CD4-positive, alpha-beta T cell treated with Interleukin-10 for 1 hour (primary cell): ENCODE results near the gene GPR87.

Experiments used
- DNase-seq: peaks from one replicate; pipeline ENCODE4 v3.0.0-alpha.2; 2020

GPR87 gene

GRCh38 chr3:151281671-151282324 lies 34.8 kb downstream of the GPR87 start:
- no peak for DNase-seq

DNA sequence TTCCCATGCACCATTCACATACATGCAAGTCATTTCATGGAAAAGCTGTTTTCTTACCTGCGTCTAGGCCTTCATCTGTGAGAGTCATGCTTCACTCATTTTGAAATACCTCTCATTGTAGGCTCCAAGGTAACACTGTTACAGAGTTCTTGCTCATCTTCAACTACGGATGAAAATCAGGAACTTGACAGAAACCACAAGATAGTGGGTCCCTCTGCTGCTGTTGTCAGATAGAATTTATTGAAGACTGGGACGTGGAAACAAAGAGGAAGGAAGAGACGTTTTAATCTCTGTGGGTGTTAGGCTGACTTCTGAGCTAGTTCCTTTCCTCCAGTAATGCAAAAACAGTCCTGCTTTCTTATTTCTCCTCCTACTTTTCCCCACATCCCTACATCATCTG lies 38.4 kb downstream of the GPR87 start, which contains the start of gene P2RY14:
TSS of gene P2RY14 (minus strand) at position 313 of the 400 bp plus-strand sequence. CDS start 64,226 bp downstream, outside the sequence.
- DNase-seq: peak; percentile 19

GRCh38 chr3:151276687-151277042 lies 40.0 kb downstream of the GPR87 start:
- peak; percentile 63 for DNase-seq

- DNase-seq: no peak
These were observed 40.5 kb downstream of the GPR87 start for GRCh38 chr3:151276038-151276686.

DNA sequence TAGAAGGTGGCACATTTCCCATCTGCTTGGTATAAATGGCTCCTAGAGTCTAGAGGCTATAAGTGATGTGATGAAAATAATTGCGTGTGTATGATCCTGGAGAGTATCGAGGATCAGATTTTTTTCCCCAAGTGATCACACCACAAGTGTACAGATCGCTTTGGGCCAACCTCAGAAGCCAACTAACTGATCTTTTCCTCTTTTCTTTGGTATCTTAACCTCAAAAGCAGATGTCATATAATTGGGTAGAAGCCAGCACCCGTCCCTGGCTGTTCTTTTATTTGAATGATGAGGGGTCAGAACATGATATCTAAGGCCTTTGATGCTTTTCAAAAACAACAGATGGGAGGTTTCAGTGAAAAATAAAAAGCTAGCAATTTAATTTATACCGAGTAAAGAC lies 41.5 kb downstream of the GPR87 start:
- DNase-seq: no peak

GRCh38 chr3:151269631-151270030 lies 47.0 kb downstream of the GPR87 start:
- no peak for DNase-seq

DNA sequence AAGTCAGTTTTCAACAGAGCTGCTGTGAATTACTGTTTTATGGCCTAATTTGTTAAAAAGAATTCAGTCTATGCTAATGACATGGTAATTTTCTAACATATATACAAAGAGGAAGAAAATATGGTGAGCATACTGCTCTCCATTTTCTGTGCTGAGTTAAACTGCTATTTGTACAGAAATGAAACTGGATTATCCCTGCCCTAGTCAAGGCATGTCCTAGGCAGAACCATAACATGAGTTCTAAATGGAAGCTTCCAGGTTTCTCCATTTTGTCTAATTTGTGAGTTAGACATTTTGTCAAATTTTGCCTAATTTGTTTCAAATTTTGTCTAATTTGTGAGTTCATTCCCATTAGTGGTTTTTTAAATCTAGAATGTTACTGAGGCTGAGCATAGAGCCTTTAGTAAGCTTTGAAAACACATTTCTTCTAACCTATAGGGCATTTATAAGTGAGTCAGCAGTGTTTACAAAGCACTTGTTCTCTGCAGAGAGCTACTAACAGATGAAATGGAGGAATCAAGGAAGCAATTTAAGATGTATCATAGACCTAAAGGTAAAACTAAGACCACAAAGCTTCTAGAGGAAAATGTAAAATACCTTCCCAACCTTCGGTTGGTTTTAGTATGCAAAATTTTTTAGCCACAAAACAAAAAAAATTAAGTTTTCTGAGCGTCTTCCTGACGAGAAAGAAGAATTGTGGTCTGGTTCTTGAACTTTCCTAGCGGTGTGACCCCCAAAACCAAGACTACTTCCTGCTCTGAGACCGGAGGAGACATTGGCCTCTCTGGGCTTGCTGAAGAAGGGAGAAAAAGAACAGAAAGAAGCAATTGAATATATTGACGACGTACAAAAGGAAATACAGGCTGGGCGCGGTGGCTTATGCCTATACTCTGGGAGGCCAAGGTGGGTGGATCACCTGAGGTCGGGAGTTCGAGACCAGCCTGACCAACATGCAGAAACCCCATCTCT lies 48.1 kb downstream of the GPR87 start:
- DNase-seq: peak; percentile 41

- no peak for DNase-seq
These were observed 49.6 kb downstream of the GPR87 start for GRCh38 chr3:151267066-151267465.

- peak; percentile 34 for DNase-seq
These were observed 50.8 kb downstream of the GPR87 start for GRCh38 chr3:151265866-151266265.

GRCh38 chr3:151265166-151265565 lies 51.5 kb downstream of the GPR87 start:
- no peak for DNase-seq

DNA sequence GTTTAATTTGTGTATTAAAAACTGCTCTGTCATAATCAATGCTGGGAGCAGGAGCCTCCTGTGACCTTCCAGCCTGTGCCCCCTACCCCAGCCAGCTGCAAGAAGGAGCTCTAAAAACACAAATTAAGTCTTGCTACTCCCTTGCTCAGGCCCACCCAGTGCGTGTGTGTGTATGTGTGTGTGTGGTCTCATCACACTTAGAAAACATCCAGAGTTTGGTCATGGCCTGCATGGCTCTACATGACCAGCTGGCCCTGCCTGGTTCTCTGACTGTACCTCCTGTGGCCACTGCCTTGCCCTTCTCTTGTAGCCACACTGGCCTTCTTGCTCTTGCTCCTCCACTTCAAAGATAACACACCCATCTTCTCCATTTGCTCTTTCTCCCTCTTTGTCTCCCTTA lies 52.0 kb downstream of the GPR87 start:
- DNase-seq: no peak

DNA sequence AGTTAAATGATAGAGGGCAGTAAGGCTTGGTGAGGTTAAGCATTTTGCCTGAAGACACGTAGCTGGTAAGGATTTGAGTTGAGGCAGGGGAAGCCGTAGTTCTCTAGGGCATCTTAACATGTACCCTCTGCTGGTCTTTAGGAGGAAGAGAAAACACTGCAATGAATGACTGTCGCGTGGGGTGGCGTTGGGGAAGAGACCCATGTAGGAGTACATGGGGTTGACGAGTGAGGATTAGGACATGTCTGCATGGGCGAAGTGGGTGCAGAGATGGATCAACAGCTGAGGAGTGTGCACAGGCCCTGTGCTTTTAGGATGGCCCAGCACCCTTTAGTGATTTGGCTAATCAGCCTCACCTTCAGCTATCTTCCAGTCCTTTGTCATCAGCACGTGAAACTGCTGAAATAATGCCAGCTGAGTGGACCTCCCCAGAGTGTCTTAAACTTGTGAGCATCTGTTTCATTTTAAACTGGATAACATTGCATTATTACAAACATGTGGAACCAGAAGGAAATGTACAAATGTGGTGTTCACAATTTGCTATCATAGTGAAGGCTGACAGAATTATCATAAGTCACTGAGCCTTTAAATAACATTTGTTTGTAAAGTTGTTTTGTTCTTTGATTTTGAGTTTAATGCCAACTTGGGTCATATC lies 53.6 kb downstream of the GPR87 start:
- no peak for DNase-seq

GRCh38 chr3:151259664-151260063 lies 57.0 kb downstream of the GPR87 start:
- no peak for DNase-seq

DNA sequence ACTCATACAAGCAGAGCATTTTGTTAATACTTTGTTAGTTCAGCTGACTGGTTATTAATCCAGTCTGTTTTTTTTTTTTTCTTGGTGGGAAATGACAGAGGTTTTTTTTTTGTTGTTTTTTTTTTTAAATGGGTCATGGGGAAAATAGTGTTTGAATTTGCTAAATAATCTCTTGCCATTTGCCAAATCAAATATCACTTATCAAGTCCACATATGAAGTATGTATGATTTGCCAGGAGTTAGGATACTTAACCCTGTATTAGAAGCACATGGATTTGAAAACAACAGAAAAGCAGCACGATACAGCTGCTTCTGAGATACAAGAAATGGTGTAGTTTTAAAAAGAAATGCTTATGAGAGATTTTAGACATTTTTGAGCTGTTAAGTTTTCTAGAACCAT lies 59.9 kb downstream of the GPR87 start:
- no peak for DNase-seq

DNA sequence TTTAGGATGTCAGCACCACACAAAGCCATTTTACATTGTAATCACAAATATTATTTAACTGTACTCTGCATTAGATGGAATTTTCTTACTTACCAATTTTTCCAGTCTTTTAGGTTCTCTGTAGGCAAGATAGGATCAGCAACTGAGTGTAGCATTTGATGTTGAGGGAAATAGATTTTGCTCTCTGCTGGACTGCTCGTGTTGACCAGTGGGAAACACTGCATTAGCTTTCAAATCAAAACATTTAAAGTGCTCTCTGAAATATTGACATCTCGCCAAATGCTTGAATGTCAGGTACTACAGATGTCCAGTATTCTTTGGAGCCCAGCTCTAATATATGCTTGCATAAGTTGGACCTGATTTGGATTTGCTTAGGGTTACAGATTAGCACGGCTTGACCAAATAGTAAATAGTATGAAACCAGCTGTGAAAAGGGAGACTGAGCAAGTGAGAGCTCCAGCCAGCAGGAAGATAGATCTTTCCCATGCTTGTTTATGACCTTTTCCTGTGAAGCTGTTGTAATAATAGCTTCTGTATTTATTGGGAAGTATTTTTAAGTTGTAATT lies 67.8 kb downstream of the GPR87 start:
- no peak for DNase-seq
